Raji (cell line): ENCODE data around the gene EIPR1.

ENCODE experiments used
- POLR2A ChIP-seq: IDR thresholded peaks from 2 replicates; pipeline ENCODE4 v1.6.1; 2011; ENCODE audit warnings: low read depth, low read length, control low read depth; ENCODE audit not compliant: insufficient read depth

The EIPR1 gene

DNA sequence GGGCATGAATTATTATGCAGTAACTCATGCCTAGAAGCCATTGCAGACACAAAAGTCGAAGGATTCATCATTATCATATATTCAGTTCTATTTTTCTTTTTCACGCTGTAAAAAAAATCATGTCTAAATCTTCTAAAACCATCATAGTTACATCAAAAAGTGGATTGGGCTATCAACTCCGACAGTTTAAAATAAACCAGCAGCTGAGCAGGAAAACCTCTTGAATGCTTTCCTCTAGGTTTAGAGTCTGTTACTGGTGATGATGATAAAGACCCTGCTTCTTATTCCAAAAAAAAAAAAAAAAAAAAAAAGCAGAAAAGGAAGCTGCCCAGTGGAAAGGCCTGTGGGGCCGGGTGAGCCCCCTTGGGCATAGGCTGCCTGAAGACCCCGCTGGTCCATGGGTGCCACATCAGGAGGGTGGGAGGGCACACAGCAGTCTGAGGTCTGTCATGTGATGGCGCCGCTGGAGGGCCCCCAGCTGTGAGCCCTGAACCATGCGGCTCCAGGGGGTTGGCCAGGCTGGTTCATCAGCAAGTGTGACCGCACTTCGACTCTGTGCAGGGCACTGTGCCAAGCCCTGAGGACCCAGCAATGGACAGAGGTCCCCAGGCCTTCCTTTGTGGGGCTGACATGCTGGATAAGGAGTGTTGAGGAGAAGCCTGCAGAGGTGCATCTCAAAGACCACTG lies 199.6 kb downstream of the EIPR1 start:
- TF ChIP-seq POLR2A = no peak

DNA sequence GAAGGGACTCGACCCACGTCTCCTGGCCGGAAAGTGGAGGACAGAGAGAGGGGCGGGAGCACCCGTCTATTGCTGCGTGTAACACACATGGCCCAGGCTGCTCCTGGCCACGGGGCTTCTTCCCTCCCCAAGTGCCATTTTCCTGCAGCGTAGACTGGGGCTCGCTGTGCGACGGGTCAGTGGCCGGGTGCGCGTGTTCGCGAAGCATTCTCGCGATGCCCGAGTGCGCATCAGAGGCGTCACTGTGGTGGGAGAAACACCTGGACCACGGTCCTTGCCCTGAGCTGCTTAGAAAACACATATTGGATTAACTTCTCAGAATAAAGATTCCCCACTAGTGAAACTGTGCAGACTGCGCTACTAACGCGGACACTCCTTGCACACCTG lies 200.8 kb downstream of the EIPR1 start:
- no peak for TF ChIP-seq POLR2A

DNA sequence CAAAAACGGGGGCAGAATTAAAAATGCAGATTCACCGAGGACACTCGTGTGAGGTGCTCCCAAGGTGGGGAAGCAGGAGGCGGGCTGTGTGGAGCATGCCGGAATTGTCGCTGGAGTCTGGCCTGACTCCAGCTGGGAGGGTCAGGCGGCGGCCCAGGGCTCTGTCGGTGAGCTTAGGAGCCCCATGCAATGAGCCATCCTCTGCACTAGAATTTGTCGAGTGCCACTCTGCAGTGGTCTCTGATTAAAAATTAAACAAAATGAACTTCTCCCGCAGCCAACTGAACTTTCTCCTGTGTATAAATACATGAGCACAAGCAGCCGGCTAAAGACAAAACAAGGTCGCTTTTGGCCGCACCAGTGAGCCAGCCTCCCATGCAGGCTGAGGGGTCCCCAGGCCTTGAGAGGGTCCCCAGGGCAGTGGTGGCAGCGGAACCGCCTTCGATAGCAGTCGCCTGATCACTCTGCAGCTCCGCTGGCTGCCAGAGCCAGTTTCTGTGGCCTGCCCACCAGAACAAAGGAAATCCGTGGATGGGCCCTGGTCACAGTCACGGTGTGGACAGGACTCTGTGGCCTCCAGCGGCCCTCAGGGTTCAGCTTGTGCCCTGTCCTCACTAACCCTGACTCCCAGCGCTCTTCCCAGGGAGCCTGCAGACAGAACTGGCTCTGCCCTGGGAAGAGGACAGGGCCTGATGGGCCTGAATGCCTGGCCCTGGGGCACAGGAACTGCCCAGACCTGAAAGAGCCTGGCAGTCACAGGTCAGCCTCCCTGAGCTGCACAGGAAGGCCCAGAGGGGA lies 201.3 kb downstream of the EIPR1 start:
- no peak for TF ChIP-seq POLR2A

DNA sequence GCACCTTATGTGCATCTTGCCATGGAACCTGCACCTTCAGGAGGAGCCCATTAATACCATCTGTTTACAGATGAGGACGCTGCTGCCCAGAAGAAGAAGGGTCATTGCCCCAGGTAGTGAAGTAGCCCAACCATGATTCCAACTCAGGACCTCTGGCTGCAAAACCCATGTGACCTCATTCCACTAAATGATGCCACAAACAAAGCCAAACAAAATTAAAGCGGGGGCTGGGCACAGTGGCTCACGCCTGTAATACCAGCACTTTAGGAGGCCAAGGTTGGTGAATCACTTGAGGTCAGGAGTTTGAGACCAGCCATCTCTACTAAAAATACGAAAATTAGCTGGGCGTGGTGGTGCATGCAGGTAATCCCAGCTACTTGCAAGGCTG lies 202.1 kb downstream of the EIPR1 start:
- TF ChIP-seq POLR2A = no peak

DNA sequence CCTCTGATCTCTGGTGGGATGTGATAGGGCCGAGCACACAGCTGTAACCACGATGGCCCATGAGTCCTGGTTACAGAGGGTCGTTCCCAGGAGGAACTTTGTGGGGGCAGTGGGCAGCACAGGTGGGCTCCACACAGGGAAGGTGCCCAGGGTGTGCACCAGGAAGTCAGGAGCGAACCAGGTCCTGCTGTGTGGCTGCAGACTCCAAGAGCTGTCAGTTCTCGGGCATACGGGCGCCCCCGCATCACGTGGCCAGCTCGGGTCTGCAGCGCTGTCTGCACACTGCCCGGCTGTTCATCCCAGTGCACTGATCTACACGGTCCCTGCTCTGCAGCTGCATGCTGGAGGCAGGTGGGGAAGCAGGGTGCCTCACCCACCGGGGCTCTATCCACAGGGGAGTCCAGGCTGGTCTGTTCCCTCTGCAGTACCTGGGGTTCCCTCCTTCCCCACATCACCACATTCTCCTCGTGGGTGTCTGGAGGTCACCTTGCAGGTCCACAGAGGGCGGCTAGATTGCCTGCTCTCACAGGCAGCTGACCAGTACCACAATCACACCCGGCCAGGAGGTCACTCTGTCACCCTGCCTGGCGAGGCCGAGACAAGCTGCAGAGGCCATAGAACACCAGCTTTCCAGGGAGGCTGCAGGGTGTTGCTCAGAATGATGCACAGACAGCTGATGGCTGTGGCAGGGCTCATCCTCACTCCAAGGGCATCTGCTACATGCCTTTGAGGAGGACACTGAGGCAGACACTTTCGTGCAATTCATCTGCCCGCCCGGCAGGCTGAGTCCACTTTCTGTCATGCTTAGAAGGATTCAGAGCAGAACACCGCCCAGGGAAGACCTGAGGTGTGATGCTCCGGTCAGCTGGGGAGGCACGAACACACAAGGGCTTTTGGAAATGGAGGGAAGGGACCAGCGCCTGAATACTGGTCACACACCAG lies 202.7 kb downstream of the EIPR1 start:
- TF ChIP-seq POLR2A = no peak

DNA sequence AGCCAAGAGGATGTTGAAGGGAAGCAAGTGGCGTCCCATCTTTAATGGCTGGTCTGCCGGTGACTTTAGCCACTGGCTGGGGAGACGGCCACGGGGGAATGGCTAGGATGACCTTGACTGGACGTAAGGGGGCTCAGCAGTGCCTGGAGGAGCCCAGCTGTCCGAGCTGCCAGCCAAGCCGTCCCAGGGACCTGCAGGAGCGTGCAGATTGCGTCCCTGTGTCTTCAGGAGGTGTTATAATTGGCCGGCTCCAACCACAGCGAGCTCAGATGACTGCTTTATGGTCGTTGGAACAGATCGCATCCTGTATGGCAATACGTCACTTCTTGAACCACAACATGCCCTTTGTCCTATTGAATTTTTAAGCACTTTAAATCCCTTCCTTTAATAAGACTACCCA lies 204.6 kb downstream of the EIPR1 start:
- TF ChIP-seq POLR2A = no peak

DNA sequence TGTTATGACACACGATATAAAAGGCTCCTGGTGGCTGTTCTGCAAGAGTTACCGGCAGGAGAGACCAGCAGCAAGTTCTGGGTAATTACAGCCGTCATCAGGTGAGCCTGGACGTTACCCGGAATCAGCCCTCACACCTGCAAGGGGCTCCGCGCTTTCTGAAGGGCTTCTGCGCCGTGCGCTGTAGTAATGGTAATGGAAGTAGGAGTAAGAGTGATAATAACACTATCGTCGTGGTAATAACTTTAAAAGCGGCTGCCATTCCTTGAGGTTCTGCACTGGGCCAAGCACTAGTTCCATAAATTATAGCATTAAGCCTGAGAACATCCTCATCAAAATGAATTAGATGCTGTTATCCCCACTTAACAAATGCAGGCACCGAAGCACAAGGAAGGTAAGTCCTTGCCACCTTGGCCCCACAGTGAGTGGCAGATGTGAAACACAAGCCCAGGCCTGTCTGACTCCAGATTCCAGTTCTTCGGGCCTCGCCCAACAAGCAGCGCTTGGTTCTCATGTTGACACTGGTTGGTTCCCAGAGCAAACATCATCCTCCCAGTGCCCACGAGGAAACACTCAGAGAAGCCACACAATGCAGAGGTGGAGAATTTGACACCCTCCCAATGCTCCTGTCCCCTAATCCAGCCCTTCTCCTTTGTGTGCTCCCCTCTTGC lies 205.2 kb downstream of the EIPR1 start:
- TF ChIP-seq POLR2A = no peak

DNA sequence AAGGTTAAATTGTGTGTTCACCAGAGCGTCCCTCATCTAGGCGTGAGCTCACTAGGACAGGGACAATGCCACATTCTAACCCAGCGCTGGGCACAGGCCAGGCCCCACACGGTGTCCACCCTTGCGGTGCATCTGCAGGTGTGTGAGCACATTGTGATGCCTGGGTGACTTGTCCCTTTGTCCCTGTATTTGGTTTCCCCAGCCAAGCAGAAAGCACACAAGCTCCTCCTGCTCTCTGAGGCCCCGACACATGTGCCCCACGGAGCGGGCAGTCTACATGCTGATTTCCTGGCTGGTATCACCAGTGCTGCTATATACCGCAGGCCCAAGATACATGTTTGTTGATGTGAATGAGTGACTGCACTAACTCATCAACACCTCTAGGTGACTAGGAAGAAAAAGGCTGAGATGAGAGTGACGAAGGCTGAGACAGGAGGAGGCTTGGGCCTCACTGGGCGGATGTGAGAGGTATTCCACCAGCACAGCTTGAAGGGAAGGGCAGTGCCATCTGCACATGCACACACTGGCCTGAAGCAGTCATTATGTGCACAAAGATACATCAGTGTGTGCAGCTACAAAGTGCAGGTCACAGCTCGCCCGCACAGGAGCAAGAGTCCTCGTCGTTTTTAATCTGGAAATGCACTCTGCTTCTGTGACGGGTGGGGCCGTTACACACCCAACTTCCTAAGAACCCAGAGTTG lies 205.9 kb downstream of the EIPR1 start:
- no peak for TF ChIP-seq POLR2A

DNA sequence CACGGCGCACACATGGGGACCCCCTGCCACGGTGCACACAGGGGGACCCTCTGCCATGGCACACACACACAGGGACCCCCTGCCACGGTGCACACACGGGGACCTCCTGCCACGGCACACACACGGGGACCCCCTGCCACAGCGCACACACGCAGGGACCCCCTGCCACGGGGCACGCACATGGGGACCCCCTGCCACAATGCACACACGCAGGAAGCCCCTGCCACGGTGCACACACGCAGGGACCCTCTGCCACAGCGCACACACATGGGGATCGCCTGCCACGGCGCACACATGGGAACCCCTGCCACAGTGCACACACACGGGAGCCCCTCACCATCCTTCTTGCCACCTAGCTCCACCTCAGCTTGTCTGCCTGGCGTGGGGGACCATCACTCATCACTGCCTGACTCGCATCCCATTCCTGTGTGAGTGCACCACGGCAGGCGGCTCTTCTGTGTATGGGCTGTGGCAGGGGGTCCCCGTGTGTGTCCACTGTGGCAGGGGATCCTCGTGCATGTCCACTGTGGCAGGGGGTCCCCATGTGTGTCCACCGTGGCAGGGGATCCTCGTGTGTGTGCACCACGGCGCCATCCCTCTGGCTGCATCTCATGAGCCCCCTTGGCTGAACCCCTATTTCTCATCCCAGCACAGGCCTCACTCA lies 206.7 kb downstream of the EIPR1 start:
- TF ChIP-seq POLR2A = no peak

DNA sequence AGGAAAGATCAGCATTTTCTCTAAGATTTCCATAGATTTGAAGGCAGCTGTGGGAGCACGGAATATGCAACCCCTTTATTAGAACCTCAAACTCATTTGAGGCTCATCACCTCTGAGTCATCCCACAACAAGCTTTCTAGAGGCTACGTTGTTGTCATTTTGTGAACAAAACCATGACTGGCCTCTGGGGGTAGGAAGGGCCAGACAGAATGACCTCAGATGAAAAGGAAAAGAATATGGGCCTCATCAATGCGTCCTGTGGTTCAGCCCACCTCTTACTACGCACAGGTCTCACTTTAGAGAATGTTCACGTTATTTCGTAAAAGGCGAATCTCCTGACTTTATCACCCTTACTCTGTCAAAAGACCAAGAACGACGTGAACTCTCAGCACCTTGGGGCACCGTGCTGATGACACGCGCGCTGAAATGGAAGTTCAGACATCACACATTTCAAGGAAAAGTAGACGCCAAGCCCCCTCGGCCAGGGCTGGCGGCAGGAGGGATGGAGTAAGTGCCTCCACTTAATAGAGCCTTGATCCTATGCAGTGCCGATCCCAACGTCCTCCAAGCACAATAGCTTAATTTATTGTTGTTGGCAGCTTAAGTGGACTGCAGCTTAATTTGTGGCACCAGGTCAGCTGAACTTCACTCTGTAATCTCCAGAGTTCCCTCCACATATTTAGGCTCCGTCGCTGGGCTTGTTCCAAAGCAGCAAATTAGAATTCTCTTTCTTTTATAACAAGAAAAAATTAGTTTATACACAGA lies 208.3 kb downstream of the EIPR1 start:
- TF ChIP-seq POLR2A = no peak

DNA sequence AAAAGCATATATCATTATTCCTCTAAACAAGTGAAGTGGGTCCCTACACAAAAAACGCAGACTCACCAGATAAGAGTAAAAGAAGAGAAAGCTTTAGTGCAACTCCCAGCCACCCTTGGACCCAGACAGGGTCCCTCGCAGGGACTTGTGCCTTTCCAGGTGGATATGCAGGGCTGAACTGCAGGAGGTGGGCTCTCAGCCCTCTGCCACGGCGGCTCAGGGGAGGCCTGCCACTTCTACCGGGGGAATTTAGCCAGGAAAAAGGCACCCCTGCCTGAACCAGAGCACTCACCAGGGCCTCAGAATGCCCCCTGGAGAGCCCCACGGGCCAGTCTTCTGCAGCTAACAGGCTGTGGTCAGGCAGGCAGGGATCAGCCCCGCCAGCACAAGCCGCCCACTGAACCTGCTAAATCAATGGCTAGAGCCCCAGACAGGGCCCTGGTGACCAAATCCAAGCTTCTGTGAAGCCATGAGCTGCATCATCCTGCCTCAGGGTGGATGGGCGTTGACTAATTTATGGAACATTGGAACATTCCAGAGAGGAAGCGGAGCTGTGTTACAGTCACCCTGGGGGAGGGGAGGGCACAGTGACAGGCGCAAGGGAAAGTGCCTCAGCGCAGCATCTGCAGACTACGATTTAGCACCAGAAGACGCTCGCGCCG lies 209.3 kb downstream of the EIPR1 start:
- no peak for TF ChIP-seq POLR2A

DNA sequence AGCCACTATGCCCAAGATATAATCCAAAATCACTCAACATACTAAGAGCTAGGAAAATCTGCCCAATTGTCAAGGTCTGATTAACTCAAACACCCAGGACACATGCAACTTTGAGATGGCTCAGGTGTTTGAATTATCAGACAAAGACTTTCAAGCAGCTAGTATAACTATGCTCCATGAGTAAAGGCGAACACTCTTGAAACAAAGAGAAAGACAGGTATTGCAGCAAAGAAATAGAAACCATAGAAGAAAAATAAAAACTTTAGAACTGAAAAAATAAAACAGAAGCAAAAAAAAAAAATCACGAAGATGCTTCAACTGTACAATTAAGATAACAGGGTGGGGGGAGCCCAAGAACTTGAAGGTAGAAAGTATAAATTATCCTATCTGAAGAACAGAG lies 214.2 kb downstream of the EIPR1 start:
- no peak for TF ChIP-seq POLR2A
